Uterus (tissue), 2 donors: ENCODE measurements around the gene CPTP.

Experiments used
- CTCF ChIP-seq, 4 experiments: fragments of 200-600 bp in 2 of 4; fragments of 450-650 bp in 2 of 4; sonication (generic) in 2 of 4; IDR thresholded peaks; one replicate each; pipeline ENCODE4 v1.5.1; 2016 to 2019; ENCODE audit warnings: antibody characterized with exemption in 4 of 4, mild to moderate bottlenecking in 2 of 4, moderate library complexity in 1 of 4
- POLR2A ChIP-seq, 2 donors: fragments of 450-650 bp; IDR thresholded peaks; one replicate each; pipeline ENCODE4 v1.6.1; 2016; ENCODE audit warnings: antibody characterized with exemption in 2 of 2, mild to moderate bottlenecking in 1 of 2, moderate library complexity in 1 of 2

- TF ChIP-seq POLR2A (IDR thresholded peaks at IDR 0.05) (peak in 1 of 2 donors; percentile 9), CTCF (IDR thresholded peaks at IDR 0.05) (no peak)
Observed at GRCh38 chr1:1359664-1360468, 35.3 kb downstream of the CPTP start.
